Endothelial cell of umbilical vein (primary cell): ENCODE results near the gene FBXW11. TPM values are rescaled to one million over a fixed set of nuclear protein-coding genes. Genes with fewer than 3 reads are reported as not detected.

Experiments
- BruUV-seq: library from RNA; stranded (reverse); fragments of 400-500 nt; replicated peaks from 2 replicates; lab custom pipeline; 2021; lab: Mats Ljungman, UMichigan
- CTCF ChIA-PET: fragments of 300-600, 350-600 bp; sonication (Branson Sonifier 250); formaldehyde crosslinking; loops from one replicate; lab custom pipeline; 2021; ENCODE audit warnings: antibody characterized with exemption, inconsistent platforms; lab: Charles Lee
- POLR2A ChIA-PET: fragments of 300-600, 350-600 bp; sonication (Branson Sonifier 250); formaldehyde crosslinking; loops from one replicate; lab custom pipeline; 2021; ENCODE audit warnings: antibody characterized with exemption, inconsistent platforms; lab: Charles Lee
- DNase-seq: peaks from one replicate; pipeline ENCODE4 v3.0.0-alpha.2; 2011; ENCODE audit warnings: low read depth, low spot score
- FAIRE-seq: peaks from 2 replicates; lab custom pipeline; 2011; peaks lifted over from hg19 to GRCh38; lab: Jason Lieb, UNC
- H2AFZ ChIP-seq: 2 replicates; pipeline ENCODE4 v1.6.0; 2012; ENCODE audit warnings: low read depth, low read length, control low read depth, inconsistent platforms
- H3K27ac ChIP-seq: 2 replicates; pipeline ENCODE4 v1.5.1; 2011; ENCODE audit warnings: low read depth, mild to moderate bottlenecking, control low read depth, low read length, moderate library complexity; ENCODE audit not compliant: insufficient read depth
- H3K27me3 ChIP-seq, 2 experiments: 2 replicates each; pipeline versions ENCODE4 v1.6.0 to v1.6.1; 2011; ENCODE audit warnings: low read length in 2 of 2, mixed read lengths in 1 of 2; ENCODE audit not compliant: control insufficient read depth in 2 of 2, insufficient read depth in 2 of 2
- H3K36me3 ChIP-seq, 2 experiments: 2 replicates in 1 of 2; 3 replicates in 1 of 2; pipeline ENCODE4 v1.5.1; 2011; ENCODE audit warnings: low read length in 2 of 2, mild to moderate bottlenecking in 1 of 2, moderate library complexity in 1 of 2; ENCODE audit not compliant: control insufficient read depth in 2 of 2, insufficient read depth in 2 of 2; ENCODE audit errors: extremely low read depth in 1 of 2
- H3K4me1 ChIP-seq: 3 replicates; pipeline ENCODE4 v1.5.1; 2011; ENCODE audit warnings: mild to moderate bottlenecking, low read length; ENCODE audit not compliant: control insufficient read depth, insufficient read depth; ENCODE audit errors: extremely low read depth
- H3K4me2 ChIP-seq: 2 replicates; pipeline ENCODE4 v1.6.1; 2011; ENCODE audit warnings: low read length, control low read depth, mixed read lengths; ENCODE audit not compliant: insufficient read depth
- H3K4me3 ChIP-seq, 3 experiments: fragments of 200-600 bp in 1 of 3; sonication (generic), shearing (Covaris generic) in 1 of 3; replicated peaks in 1 of 3; 2 replicates each; pipeline ENCODE4 v1.5.1; 2011 to 2016; ENCODE audit warnings: control low read depth in 3 of 3, low read length in 3 of 3, mild to moderate bottlenecking in 2 of 3, inconsistent platforms in 1 of 3, low read depth in 1 of 3, moderate library complexity in 1 of 3; ENCODE audit not compliant: insufficient read depth in 1 of 3
- H3K79me2 ChIP-seq: 2 replicates; pipeline ENCODE4 v1.6.0; 2012; ENCODE audit warnings: low read length, inconsistent platforms; ENCODE audit not compliant: control insufficient read depth, insufficient read depth
- H3K9ac ChIP-seq: replicated peaks from 2 replicates; pipeline ENCODE3; 2011; ENCODE audit warnings: low read length, control low read depth; ENCODE audit not compliant: insufficient read depth; ENCODE audit errors: extremely low read depth
- H3K9me1 ChIP-seq: replicated peaks from 3 replicates; pipeline ENCODE4 v1.6.0; 2011; ENCODE audit warnings: mild to moderate bottlenecking, low read length; ENCODE audit not compliant: control insufficient read depth, insufficient read depth; ENCODE audit errors: extremely low read depth
- H3K9me3 ChIP-seq: replicated peaks from 2 replicates; pipeline ENCODE4 v1.5.1; 2012; ENCODE audit warnings: low read length, inconsistent platforms; ENCODE audit not compliant: control insufficient read depth, insufficient read depth
- H4K20me1 ChIP-seq: replicated peaks from 2 replicates; pipeline ENCODE3; 2011; ENCODE audit warnings: mild to moderate bottlenecking, low read length; ENCODE audit not compliant: control insufficient read depth, insufficient read depth; ENCODE audit errors: extremely low read depth
- CTCF ChIP-seq, 2 donors: IDR thresholded peaks; 1 replicate in 1 of 2; 2 replicates in 1 of 2; pipeline ENCODE4 v1.5.1; 2011; ENCODE audit warnings: low read length in 2 of 2, mild to moderate bottlenecking in 2 of 2, moderate library complexity in 2 of 2, control low read depth in 1 of 2, inconsistent platforms in 1 of 2, low read depth in 1 of 2; ENCODE audit not compliant: insufficient read depth in 1 of 2; ENCODE audit errors: extremely low read depth in 1 of 2
- EZH2 ChIP-seq: IDR thresholded peaks from 2 replicates; pipeline ENCODE4 v1.6.1; 2012; ENCODE audit warnings: borderline replicate concordance, low read depth, mild to moderate bottlenecking, moderate library complexity, low read length, inconsistent platforms; ENCODE audit not compliant: severe bottlenecking
- FOS ChIP-seq: IDR thresholded peaks from 2 replicates; pipeline ENCODE4 v1.6.1; 2011; ENCODE audit warnings: mild to moderate bottlenecking, low read length, moderate library complexity, borderline replicate concordance; ENCODE audit not compliant: insufficient read depth
- GATA2 ChIP-seq: IDR thresholded peaks from 2 replicates; pipeline ENCODE4 v1.7.0; 2011; ENCODE audit warnings: low read depth, mild to moderate bottlenecking, moderate library complexity, mixed read lengths, low read length; ENCODE audit not compliant: insufficient read length, insufficient read depth
- JUN ChIP-seq: IDR thresholded peaks from 2 replicates; pipeline ENCODE4 v1.6.1; 2011; ENCODE audit warnings: borderline replicate concordance, low read depth; ENCODE audit not compliant: insufficient read length, insufficient read depth
- MYC ChIP-seq: IDR thresholded peaks from one replicate; pipeline ENCODE4 v1.6.1; 2011; ENCODE audit warnings: mild to moderate bottlenecking, low read depth, low read length
- POLR2A ChIP-seq: IDR thresholded peaks from 2 replicates; pipeline ENCODE4 v1.6.1; 2012; ENCODE audit warnings: low read depth, mild to moderate bottlenecking, control low read depth, low read length
- dilution Hi-C: fragments of 300-500 bp; cut with MboI; formaldehyde crosslinking; loops from one replicate; pipeline ENCODE4 v1.15.0; 2019; ENCODE audit warnings: low sequenced_read_pairs; ENCODE audit not compliant: extremely low pct_ligation_motif_present
- intact Hi-C: fragments of 100-400 bp; cut with micrococcal nuclease; formaldehyde crosslinking; loops from one replicate; pipeline ENCODE4 v1.10.0; 2022
- polyA plus RNA-seq, 4 experiments: library from polyadenylated mRNA; depleted of rRNA in 3 of 4; stranded (reverse) in 3 of 4; unstranded in 1 of 4; fragments of >200 nt; gene quantifications; 2 replicates each; pipeline versions ENCODE4 v1.2.1 to v1.2.3, GENCODE V29; 2011 to 2012; ENCODE audit warnings: missing spikeins in 1 of 4
- total RNA-seq: library from RNA; stranded (reverse); gene quantifications from 2 replicates; pipeline ENCODE4 v1.2.3, GENCODE V29; 2021

FBXW11 gene
- total and polyA plus RNA-seq, 2 donors (not counting 3 experiments of a cell fraction or from before 2014, with no cell fraction given), result 30.7 to 44.7 TPM

- H3K79me2 ChIP-seq, result no peaks in the 10 kb centered on the region
- ChIA-PET POLR2A (no interaction called here), CTCF (interaction anchor here (1.0 to 1.3 kb wide), 3 partner anchors 216 to 427 kb away, joined by 3 to 6 read pairs (median 4); partner anchors contain the start of gene FGF18)
- peaks cover 5% of the 10 kb centered on the region for H3K4me1 ChIP-seq
- no TSS peak for BruUV-seq
- H3K36me3 ChIP-seq, result no peaks in the 10 kb centered on the region
- no peak overlapping the region for H3K4me3 ChIP-seq
- H3K27me3 ChIP-seq, result no peaks in the 10 kb centered on the region
- FAIRE-seq, result no peak
- no peak for DNase-seq
- H4K20me1 ChIP-seq, result no peaks in the 10 kb centered on the region
- intact Hi-C loops (no loop called here), dilution Hi-C loops (no loop called here)
- no peak for TF ChIP-seq JUN
- TF ChIP-seq GATA2, result no peak
- no peak for TF ChIP-seq CTCF (IDR thresholded peaks at IDR 0.05; ENCODE audit: extremely low read depth in 1 of 2, insufficient read depth in 1 of 2, low read depth in 1 of 2, low read length in 2 of 2)
- TF ChIP-seq MYC, result no peak
- TF ChIP-seq FOS, result no peak
- TF ChIP-seq EZH2, result no peak
- TF ChIP-seq POLR2A, result no peak
- no peaks in the 10 kb centered on the region for H3K9me3 ChIP-seq
- no peak overlapping the region for H3K4me2 ChIP-seq
- H2AFZ ChIP-seq, result no peak overlapping the region
- no peak overlapping the region for H3K27ac ChIP-seq
- no peak overlapping the region for H3K9ac ChIP-seq
- no peaks in the 10 kb centered on the region for H3K9me1 ChIP-seq
Observed at GRCh38 chr5:171846323-171846722, 160.1 kb downstream of the FBXW11 start.
